ENCODE data around the gene TP53I13. TPM values are rescaled to one million over a fixed set of nuclear protein-coding genes. Genes with fewer than 3 reads are reported as not detected.

The TP53I13 gene
- total and polyA plus RNA-seq, 10 of the 15 experiments (the other 5 are each of a cell fraction or from before 2014, with no cell fraction given) = 0.31 to 45.1 (median 19.5) TPM; not detected in 1

DNA sequence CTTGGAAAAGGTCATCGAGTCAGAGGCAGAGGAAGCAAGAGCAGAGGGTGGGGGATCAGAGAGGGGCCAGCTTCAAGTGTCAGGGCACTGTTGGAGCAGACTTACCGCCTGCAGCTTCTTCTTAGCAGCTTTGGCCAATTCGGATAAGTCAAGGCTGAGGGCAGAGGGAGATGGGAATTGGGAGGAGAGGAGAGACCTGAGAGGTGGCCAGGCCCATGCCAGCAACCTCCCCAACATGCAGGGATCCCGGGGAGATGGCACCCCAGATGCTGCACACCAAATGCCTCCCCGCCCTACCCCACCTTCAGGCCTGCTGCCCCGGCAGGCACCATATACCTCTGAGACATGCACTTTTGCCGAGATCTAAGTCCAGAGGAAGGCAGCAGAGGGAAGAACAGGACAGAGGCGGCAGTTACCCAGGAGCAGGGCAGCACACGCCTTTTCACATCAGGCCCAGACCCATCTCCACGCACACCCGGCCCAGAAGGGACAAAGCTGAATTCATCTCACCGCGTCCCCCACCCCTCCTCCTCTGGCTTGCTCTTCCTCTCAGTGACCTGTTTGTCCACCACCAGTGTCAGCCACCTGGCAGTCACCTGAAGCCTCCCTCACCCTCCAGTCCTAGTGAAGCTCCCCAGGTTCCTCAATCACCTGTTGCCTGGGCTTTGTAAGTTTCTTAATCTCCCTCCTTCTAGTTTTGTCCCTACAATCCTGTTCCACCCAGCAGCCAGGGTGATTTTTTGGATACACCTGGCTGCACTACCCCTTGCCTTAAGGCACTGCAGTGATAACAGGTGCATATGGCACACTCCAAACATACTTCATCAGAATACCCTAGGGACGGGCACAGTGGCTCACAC lies 10.4 kb downstream of the TP53I13 start (continued):
- TF ChIP-seq JUND (IDR thresholded peaks at IDR 0.05; ENCODE audit: low read depth, low read length) = no peak
- TF ChIP-seq, protein P1, sequence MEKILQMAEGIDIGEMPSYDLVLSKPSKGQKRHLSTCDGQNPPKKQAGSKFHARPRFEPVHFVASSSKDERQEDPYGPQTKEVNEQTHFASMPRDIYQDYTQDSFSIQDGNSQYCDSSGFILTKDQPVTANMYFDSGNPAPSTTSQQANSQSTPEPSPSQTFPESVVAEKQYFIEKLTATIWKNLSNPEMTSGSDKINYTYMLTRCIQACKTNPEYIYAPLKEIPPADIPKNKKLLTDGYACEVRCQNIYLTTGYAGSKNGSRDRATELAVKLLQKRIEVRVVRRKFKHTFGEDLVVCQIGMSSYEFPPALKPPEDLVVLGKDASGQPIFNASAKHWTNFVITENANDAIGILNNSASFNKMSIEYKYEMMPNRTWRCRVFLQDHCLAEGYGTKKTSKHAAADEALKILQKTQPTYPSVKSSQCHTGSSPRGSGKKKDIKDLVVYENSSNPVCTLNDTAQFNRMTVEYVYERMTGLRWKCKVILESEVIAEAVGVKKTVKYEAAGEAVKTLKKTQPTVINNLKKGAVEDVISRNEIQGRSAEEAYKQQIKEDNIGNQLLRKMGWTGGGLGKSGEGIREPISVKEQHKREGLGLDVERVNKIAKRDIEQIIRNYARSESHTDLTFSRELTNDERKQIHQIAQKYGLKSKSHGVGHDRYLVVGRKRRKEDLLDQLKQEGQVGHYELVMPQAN (conservative IDR thresholded peaks at IDR 0.05) = no peak

DNA sequence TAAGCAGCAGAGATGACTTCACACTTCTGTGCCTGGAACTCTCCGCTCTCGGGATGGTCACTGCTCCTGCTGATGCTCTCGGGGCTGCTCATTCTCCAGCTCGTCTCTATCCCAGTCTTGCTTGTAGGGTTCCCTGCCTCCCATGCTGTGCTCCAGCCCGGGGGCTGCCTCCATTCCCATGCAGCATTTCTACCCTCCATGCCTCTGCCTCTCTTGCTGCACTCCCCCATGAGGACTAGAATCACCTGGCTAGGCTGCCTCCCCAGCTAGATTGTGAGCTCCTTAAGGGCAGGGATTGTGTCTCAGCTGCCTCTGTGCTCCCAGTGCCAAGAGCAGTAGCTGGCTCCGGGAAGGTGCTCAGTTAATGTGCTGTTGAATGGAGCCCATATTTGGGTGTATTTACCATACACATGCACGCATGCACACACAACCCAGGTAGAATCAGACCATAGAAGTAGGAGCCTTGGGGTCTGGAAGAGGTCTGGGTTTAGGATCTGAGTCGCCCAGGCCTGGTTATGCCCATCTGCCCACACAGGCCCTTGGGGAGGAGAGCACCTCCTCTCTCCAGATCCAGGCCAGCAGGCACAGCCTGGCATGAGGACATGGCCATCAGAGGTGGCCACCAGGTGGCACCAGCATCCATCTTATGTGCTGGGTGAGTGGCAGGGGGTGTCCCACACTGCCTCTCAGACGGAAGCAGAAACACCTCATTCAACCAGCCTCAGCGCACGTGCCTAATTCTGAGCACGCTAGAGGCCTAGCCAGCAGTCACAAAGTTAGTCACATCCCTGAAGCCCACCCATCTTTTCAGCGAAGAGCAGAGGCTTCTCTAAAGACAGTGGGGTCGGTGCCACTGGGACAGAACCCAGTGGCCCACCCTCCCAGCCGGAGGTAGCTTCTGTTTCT lies 11.6 kb downstream of the TP53I13 start:
- ChIA-PET RAD21 (ENCODE audit: unreplicated experiment) (interaction anchor here (0.6 to 4.1 kb wide), 14 partner anchors 10 to 513 kb away, joined by 3 to 25 read pairs (median 4); partner anchors contain the start of genes ANKRD13B and TP53I13), POLR2A (interaction anchor here (0.7 to 1.8 kb wide), 5 partner anchors 12 to 125 kb away, joined by 3 to 9 read pairs (median 3); partner anchors contain the start of gene ANKRD13B), CTCF (interaction anchor here (0.7 to 6.1 kb wide), 22 partner anchors 8 to 513 kb away, joined by 3 to 72 read pairs (median 4); partner anchors contain the start of gene ANKRD13B), SMC1A (ENCODE audit: uncharacterized antibody, unreplicated experiment) (interaction anchor here (0.6 to 2.6 kb wide), 15 partner anchors 11 to 449 kb away, joined by 3 to 14 read pairs (median 3); partner anchors contain the start of gene ANKRD13B)
- no peak overlapping the region; the same call in 1 of the 2 replicates for H2AFZ ChIP-seq (ENCODE audit: control insufficient read depth, low read depth, low read length)
- no peak overlapping the region for H3K4me2 ChIP-seq (ENCODE audit: control insufficient read depth, insufficient read depth)
- H3K27me3 ChIP-seq (replicated peaks in 1 of 2; ENCODE audit: control insufficient read depth in 2 of 2, insufficient read depth in 2 of 2, low read length in 1 of 2) = no peaks in the 10 kb centered on the region
- WGBS (ENCODE audit: insufficient coverage, insufficient replicate concordance, low lambda C conversion rate, missing lambda C conversion rate) = 53% methylated on average over 13 of the region's 15 CpGs
- in situ Hi-C loops (cut with MboI) (no loop called here), intact Hi-C loops (cut with micrococcal nuclease; ENCODE audit: unreplicated experiment) (loop anchor here (1.0 to 5.0 kb wide), 5 partner anchors 11 to 442 kb away; no protein-coding TSS in a partner anchor)
- H3K4me1 ChIP-seq (ENCODE audit: control insufficient read depth, insufficient read depth, low read length) = peaks cover 11% of the 10 kb centered on the region
- no peaks in the 10 kb centered on the region for H4K20me1 ChIP-seq (ENCODE audit: control insufficient read depth, insufficient read depth)
- no peaks in the 10 kb centered on the region for H3K9me3 ChIP-seq (replicated peaks; ENCODE audit: control insufficient read depth, insufficient read depth, low read length)
- FAIRE-seq = peak; percentile 98
- no peak overlapping the region; the same call in 1 of the 2 replicates for H3K27ac ChIP-seq (ENCODE audit: control insufficient read depth, insufficient read depth)
- no TSS peak for BruUV-seq (replicated peaks)
- H3K79me2 ChIP-seq (ENCODE audit: control insufficient read depth, insufficient read depth, low read length) = peaks cover 4% of the 10 kb centered on the region; the same call in 1 of the 2 replicates
- no peak for DNase-seq (ENCODE audit: low read depth, low spot score)
- H3K36me3 ChIP-seq (ENCODE audit: control insufficient read depth in 2 of 2, insufficient read depth in 2 of 2, low read length in 1 of 2) = peaks cover 8 to 21% of the 10 kb centered on the region in 2 experiments; a peak in 3 of 4 replicates
- peak; percentile 100 for ATAC-seq
- no peak overlapping the region for H3K4me3 ChIP-seq
- H3K9ac ChIP-seq (ENCODE audit: control insufficient read depth, insufficient read depth, low read length) = no peak overlapping the region
- no peak; the same call in 1 of the 2 replicates for TF ChIP-seq RUNX3 (IDR thresholded peaks at IDR 0.05; ENCODE audit: low read length)
- no peak for TF ChIP-seq ZSCAN29 (IDR thresholded peaks at IDR 0.05)
- TF ChIP-seq TCF7 (IDR thresholded peaks at IDR 0.05; ENCODE audit: borderline replicate concordance) = no peak
- TF ChIP-seq SMC3 (IDR thresholded peaks at IDR 0.05; ENCODE audit: borderline replicate concordance, low read length) = peak; percentile 92
- 0 out of 2 replicates have a peak, but pooled peaks have one; percentile 73 for TF ChIP-seq ZNF207 (IDR thresholded peaks at IDR 0.05; ENCODE audit: borderline replicate concordance)
- TF ChIP-seq, protein P2, sequence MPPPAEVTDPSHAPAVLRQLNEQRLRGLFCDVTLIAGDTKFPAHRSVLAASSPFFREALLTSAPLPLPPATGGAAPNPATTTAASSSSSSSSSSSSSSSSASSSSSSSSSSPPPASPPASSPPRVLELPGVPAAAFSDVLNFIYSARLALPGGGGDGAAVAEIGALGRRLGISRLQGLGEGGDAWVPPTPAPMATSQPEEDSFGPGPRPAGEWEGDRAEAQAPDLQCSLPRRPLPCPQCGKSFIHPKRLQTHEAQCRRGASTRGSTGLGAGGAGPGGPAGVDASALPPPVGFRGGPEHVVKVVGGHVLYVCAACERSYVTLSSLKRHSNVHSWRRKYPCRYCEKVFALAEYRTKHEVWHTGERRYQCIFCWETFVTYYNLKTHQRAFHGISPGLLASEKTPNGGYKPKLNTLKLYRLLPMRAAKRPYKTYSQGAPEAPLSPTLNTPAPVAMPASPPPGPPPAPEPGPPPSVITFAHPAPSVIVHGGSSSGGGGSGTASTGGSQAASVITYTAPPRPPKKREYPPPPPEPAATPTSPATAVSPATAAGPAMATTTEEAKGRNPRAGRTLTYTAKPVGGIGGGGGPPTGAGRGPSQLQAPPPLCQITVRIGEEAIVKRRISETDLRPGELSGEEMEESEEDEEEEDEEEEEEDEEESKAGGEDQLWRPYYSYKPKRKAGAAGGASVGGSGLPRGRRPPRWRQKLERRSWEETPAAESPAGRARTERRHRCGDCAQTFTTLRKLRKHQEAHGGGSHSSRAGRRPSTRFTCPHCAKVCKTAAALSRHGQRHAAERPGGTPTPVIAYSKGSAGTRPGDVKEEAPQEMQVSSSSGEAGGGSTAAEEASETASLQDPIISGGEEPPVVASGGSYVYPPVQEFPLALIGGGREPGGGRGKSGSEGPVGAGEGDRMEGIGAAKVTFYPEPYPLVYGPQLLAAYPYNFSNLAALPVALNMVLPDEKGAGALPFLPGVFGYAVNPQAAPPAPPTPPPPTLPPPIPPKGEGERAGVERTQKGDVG (CRISPR knock-in tag; IDR thresholded peaks at IDR 0.05) = no peak
- TF ChIP-seq SIX5 (IDR thresholded peaks at IDR 0.05; ENCODE audit: low read depth, low read length, severe bottlenecking) = no peak
- TF ChIP-seq JUNB (IDR thresholded peaks at IDR 0.05) = no peak
- TF ChIP-seq FOS (IDR thresholded peaks at IDR 0.05; ENCODE audit: borderline replicate concordance, extremely low read depth, insufficient read length) = no peak
- no peak for TF ChIP-seq NR2F1 (conservative IDR thresholded peaks at IDR 0.05)
- no peak for TF ChIP-seq NFIC (IDR thresholded peaks at IDR 0.05; ENCODE audit: low read depth, low read length)
- TF ChIP-seq IRF4 (IDR thresholded peaks at IDR 0.05; ENCODE audit: low read depth, low read length) = peak; percentile 75
